ENCODE data around the gene PRKCA.

Gene PRKCA

GRCh38 chr17:66747578-66748275 lies 445.3 kb downstream of the PRKCA start:
- no peak for DNase-seq (ENCODE audit: low read depth)

- DNase-seq (ENCODE audit: low read depth): no peak
Measured at GRCh38 chr17:66748578-66748977, 446.2 kb downstream of the PRKCA start.

- DNase-seq (ENCODE audit: low read depth): no peak
Measured at GRCh38 chr17:66749217-66749832, 446.9 kb downstream of the PRKCA start.

GRCh38 chr17:66750116-66750515 lies 447.7 kb downstream of the PRKCA start:
- DNase-seq (ENCODE audit: low read depth): no peak

- no peak for DNase-seq (ENCODE audit: low read depth)
Measured at GRCh38 chr17:66750781-66751543, 448.5 kb downstream of the PRKCA start.

- no peak for DNase-seq (ENCODE audit: low read depth)
Measured at GRCh38 chr17:66751771-66752170, 449.4 kb downstream of the PRKCA start.

GRCh38 chr17:66752411-66752810 lies 450.0 kb downstream of the PRKCA start:
- no peak for DNase-seq (ENCODE audit: low read depth)

GRCh38 chr17:66753126-66753920 lies 450.9 kb downstream of the PRKCA start:
- DNase-seq (ENCODE audit: low read depth): no peak

- DNase-seq (ENCODE audit: low read depth): no peak
Measured at GRCh38 chr17:66755101-66755943, 452.9 kb downstream of the PRKCA start.

GRCh38 chr17:66755944-66756290 lies 453.5 kb downstream of the PRKCA start:
- DNase-seq (ENCODE audit: low read depth): no peak

- DNase-seq (ENCODE audit: low read depth): no peak
Measured at GRCh38 chr17:66760324-66760723, 457.9 kb downstream of the PRKCA start.

GRCh38 chr17:66762276-66762675 lies 459.9 kb downstream of the PRKCA start:
- no peak for DNase-seq (ENCODE audit: low read depth)

- no peak for DNase-seq (ENCODE audit: low read depth)
Measured at GRCh38 chr17:66763056-66763455, 460.6 kb downstream of the PRKCA start.

- DNase-seq (ENCODE audit: low read depth): no peak
Measured at GRCh38 chr17:66764506-66764905, 462.1 kb downstream of the PRKCA start.

- DNase-seq (ENCODE audit: low read depth): no peak
Measured at GRCh38 chr17:66767154-66767933, 464.9 kb downstream of the PRKCA start.

- DNase-seq (ENCODE audit: low read depth): no peak
Measured at GRCh38 chr17:66769911-66770310, 467.5 kb downstream of the PRKCA start.

- DNase-seq (ENCODE audit: low read depth): no peak
Measured at GRCh38 chr17:66772148-66772812, 469.9 kb downstream of the PRKCA start.

GRCh38 chr17:66775271-66775670 lies 472.9 kb downstream of the PRKCA start:
- no peak for DNase-seq (ENCODE audit: low read depth)

- no peak for DNase-seq (ENCODE audit: low read depth)
Measured at GRCh38 chr17:66775881-66776400, 473.5 kb downstream of the PRKCA start.
